Skeletal muscle satellite cell (primary cell): ENCODE results near the gene MAP4.

ENCODE experiments used
- H3K27me3 ChIP-seq: 2 replicates; pipeline ENCODE4 v1.7.0; 2013; ENCODE audit warnings: low read length; ENCODE audit not compliant: control insufficient read depth, insufficient read depth
- H3K36me3 ChIP-seq: 2 replicates; pipeline ENCODE4 v1.7.0; 2013; ENCODE audit warnings: mild to moderate bottlenecking, control low read depth, low read length; ENCODE audit not compliant: insufficient read depth
- H3K4me1 ChIP-seq: 2 replicates; pipeline ENCODE4 v1.7.0; 2013; ENCODE audit warnings: low read length; ENCODE audit not compliant: control insufficient read depth, insufficient read depth
- H3K4me2 ChIP-seq: 2 replicates; pipeline ENCODE4 v1.7.0; 2013; ENCODE audit warnings: mild to moderate bottlenecking, low read length
- H3K4me3 ChIP-seq: 2 replicates; pipeline ENCODE4 v1.7.0; 2013; ENCODE audit warnings: low read length
- H3K9ac ChIP-seq: 2 replicates; pipeline ENCODE4 v1.7.0; 2013; ENCODE audit warnings: mild to moderate bottlenecking, low read depth, low read length, moderate library complexity
- H3K9me3 ChIP-seq: replicated peaks from 2 replicates; pipeline ENCODE4 v1.7.0; 2013; ENCODE audit warnings: mild to moderate bottlenecking, control low read depth, low read length

MAP4 gene

GRCh38 chr3:47956521-47956920 is 59.7 kb downstream of the MAP4 start:
- Histone ChIP-seq H3K9me3 (no peaks in the 10 kb centered on the region), H3K9ac (no peak overlapping the region), H3K27me3 (no peaks in the 10 kb centered on the region), H3K4me3 (no peak overlapping the region), H3K4me2 (no peak overlapping the region), H3K36me3 (no peaks in the 10 kb centered on the region), H3K4me1 (no peaks in the 10 kb centered on the region)

DNA sequence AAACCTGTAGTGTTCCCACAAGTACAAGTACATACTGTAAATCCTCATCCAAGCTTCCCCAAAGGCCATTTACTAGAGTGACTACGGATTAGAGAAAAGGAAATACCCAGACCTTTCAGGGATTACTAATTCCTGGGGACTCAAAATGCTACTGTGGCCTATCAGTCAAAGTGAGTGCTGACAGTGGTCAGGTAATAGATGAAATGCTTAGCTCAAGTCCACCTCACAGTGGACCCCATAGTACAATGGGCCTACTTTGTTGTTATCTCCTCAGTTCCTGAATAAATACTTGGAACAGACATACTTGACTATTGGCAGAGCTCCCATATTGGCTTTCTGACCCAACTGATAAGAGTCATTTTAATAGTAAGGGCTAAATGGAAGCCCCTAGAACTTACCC is 61.6 kb downstream of the MAP4 start:
- no peak overlapping the region for H3K4me2 ChIP-seq
- no peaks in the 10 kb centered on the region for H3K27me3 ChIP-seq
- H3K9me3 ChIP-seq: no peaks in the 10 kb centered on the region
- no peaks in the 10 kb centered on the region for H3K4me1 ChIP-seq
- no peak overlapping the region for H3K4me3 ChIP-seq
- H3K9ac ChIP-seq: no peak overlapping the region
- H3K36me3 ChIP-seq: no peaks in the 10 kb centered on the region

GRCh38 chr3:47950453-47951169 is 65.6 kb downstream of the MAP4 start:
- H3K27me3 ChIP-seq: no peaks in the 10 kb centered on the region
- H3K9me3 ChIP-seq: no peaks in the 10 kb centered on the region
- no peak overlapping the region for H3K9ac ChIP-seq
- H3K4me2 ChIP-seq: no peak overlapping the region
- no peaks in the 10 kb centered on the region for H3K4me1 ChIP-seq
- H3K36me3 ChIP-seq: no peaks in the 10 kb centered on the region
- H3K4me3 ChIP-seq: no peak overlapping the region

- Histone ChIP-seq H3K9ac (no peak overlapping the region), H3K4me3 (no peak overlapping the region), H3K27me3 (no peaks in the 10 kb centered on the region), H3K9me3 (no peaks in the 10 kb centered on the region), H3K4me1 (no peaks in the 10 kb centered on the region), H3K4me2 (no peak overlapping the region), H3K36me3 (no peaks in the 10 kb centered on the region)
These were observed 66.2 kb downstream of the MAP4 start for GRCh38 chr3:47949979-47950378.

- Histone ChIP-seq H3K4me1 (no peaks in the 10 kb centered on the region), H3K9ac (no peak overlapping the region), H3K9me3 (no peaks in the 10 kb centered on the region), H3K36me3 (no peaks in the 10 kb centered on the region), H3K4me3 (no peak overlapping the region), H3K4me2 (no peak overlapping the region), H3K27me3 (no peaks in the 10 kb centered on the region)
These were observed 76.0 kb downstream of the MAP4 start for GRCh38 chr3:47940232-47940631.

GRCh38 chr3:47932421-47932820 is 83.8 kb downstream of the MAP4 start:
- H3K4me1 ChIP-seq: peaks cover 5% of the 10 kb centered on the region
- H3K36me3 ChIP-seq: peaks cover 13% of the 10 kb centered on the region
- no peaks in the 10 kb centered on the region for H3K9me3 ChIP-seq
- H3K9ac ChIP-seq: no peak overlapping the region
- no peak overlapping the region for H3K4me2 ChIP-seq
- H3K4me3 ChIP-seq: no peak overlapping the region
- H3K27me3 ChIP-seq: no peaks in the 10 kb centered on the region

- Histone ChIP-seq H3K9me3 (no peaks in the 10 kb centered on the region), H3K4me3 (no peak overlapping the region), H3K9ac (no peak overlapping the region), H3K27me3 (no peaks in the 10 kb centered on the region), H3K4me2 (no peak overlapping the region), H3K36me3 (peaks cover 24% of the 10 kb centered on the region), H3K4me1 (peaks cover 5% of the 10 kb centered on the region)
These were observed 85.2 kb downstream of the MAP4 start for GRCh38 chr3:47930979-47931378.

GRCh38 chr3:47916696-47917095 is 99.5 kb downstream of the MAP4 start:
- Histone ChIP-seq H3K27me3 (no peaks in the 10 kb centered on the region), H3K4me2 (no peak overlapping the region), H3K4me1 (peaks cover 6% of the 10 kb centered on the region), H3K9me3 (no peaks in the 10 kb centered on the region), H3K36me3 (peaks cover 50% of the 10 kb centered on the region), H3K9ac (no peak overlapping the region), H3K4me3 (no peak overlapping the region)

DNA sequence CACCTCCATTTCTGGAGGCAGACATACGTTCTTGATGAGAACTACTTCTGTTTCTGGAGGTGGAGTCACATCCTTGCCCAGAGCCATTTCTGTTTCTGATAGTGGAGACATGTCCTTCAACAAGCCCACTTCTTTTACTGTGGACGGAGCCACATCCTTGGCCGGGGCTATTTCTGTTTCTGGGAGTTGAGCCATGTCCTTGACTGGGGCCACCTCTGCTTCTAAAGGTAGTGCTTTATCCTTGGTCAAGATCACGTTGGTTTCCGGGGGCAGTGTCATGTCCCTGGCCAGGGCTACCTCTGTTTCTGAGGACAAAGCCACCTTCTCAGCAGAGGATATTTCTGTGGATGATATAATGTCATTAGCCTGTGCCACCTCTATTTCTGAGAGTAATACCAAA is 100.0 kb downstream of the MAP4 start:
- peaks cover 10% of the 10 kb centered on the region for H3K4me1 ChIP-seq
- no peak overlapping the region for H3K4me3 ChIP-seq
- no peak overlapping the region for H3K9ac ChIP-seq
- peaks cover 50% of the 10 kb centered on the region for H3K36me3 ChIP-seq
- no peaks in the 10 kb centered on the region for H3K27me3 ChIP-seq
- no peaks in the 10 kb centered on the region for H3K9me3 ChIP-seq
- H3K4me2 ChIP-seq: no peak overlapping the region

DNA sequence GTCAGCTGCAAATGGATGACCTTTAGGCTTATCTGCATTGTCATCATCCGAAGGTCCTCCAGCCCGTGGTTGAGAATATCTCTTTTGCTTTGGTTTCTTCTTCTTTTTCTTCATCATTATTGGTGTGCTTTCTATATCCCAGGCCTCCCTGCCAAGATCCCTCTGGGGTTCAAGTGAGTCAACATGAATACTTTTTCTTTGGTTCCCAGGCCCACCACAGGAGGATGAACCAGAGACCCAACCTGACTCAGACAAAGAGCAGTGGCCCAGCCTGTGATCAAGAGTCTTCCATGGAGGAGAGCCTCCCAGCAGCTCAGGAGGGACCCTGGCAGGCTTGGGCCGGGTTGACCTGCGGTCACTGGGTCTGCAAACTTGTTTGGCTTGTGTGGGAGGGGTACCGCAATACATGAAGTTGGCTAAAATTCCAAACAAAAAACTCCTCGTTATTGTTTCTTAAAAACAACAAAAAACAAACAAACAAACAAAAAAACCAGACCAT is 104.2 kb downstream of the MAP4 start:
- Histone ChIP-seq H3K27me3 (no peaks in the 10 kb centered on the region), H3K9me3 (no peaks in the 10 kb centered on the region), H3K36me3 (peaks cover 61% of the 10 kb centered on the region), H3K4me2 (no peak overlapping the region), H3K4me3 (no peak overlapping the region), H3K4me1 (peaks cover 18% of the 10 kb centered on the region), H3K9ac (no peak overlapping the region)

GRCh38 chr3:47910777-47911440 is 105.3 kb downstream of the MAP4 start:
- Histone ChIP-seq H3K27me3 (no peaks in the 10 kb centered on the region), H3K36me3 (peaks cover 53% of the 10 kb centered on the region), H3K9ac (no peak overlapping the region), H3K4me2 (peak overlapping the region; percentile 46), H3K9me3 (no peaks in the 10 kb centered on the region), H3K4me1 (peaks cover 18% of the 10 kb centered on the region), H3K4me3 (peak overlapping the region; percentile 18)

- Histone ChIP-seq H3K4me3 (no peak overlapping the region), H3K36me3 (peaks cover 47% of the 10 kb centered on the region), H3K4me2 (no peak overlapping the region)
These were observed 106.0 kb downstream of the MAP4 start for GRCh38 chr3:47910233-47910632.

More at GRCh38 chr3:47910233-47910632, 106.0 kb downstream of the MAP4 start:
- Histone ChIP-seq H3K9ac (no peak overlapping the region), H3K4me1 (peaks cover 18% of the 10 kb centered on the region), H3K9me3 (no peaks in the 10 kb centered on the region), H3K27me3 (no peaks in the 10 kb centered on the region)
